ENCODE results near the gene RTN4.

GRCh38 chr2:55017428-55017827, 32.8 kb downstream of the RTN4 start:
- TF ChIP-seq CTCF (IDR thresholded peaks at IDR 0.05; ENCODE audit: low read length) (no peak), EZH2 (IDR thresholded peaks at IDR 0.05; ENCODE audit: borderline replicate concordance, low read length) (no peak)
